SK-N-SH (cell line): Measurements from ENCODE around the gene METRNL. TPM values are rescaled to one million over a fixed set of nuclear protein-coding genes. Genes with fewer than 3 reads are reported as not detected.
A peak's percentile ranks its signal among the peaks of the same experiment; 100 is the strongest.
"Not testable (repeated sequence)": the region's sequence is repeated elsewhere in the genome, so short reads cannot be mapped to it uniquely, and the experiment has no call there.

Experiments
- CTCF ChIA-PET: fragments of 300-600, 350-600 bp; formaldehyde crosslinking; extraction: SDS; loops from one replicate; lab custom pipeline; 2021; lab: Yijun Ruan, JAX
- POLR2A ChIA-PET: fragments of 350-600 bp; sonication (Branson Sonifier 250); formaldehyde crosslinking; extraction: SDS; loops from one replicate; lab custom pipeline; 2020; ENCODE audit warnings: antibody characterized with exemption, inconsistent platforms; lab: Yijun Ruan, JAX
- DNase-seq: peaks from one replicate; pipeline ENCODE4 v3.0.0; 2012
- H2AFZ ChIP-seq: fragments of 200-600 bp; sonication (generic); 2 replicates; pipeline ENCODE4 v1.8.1; 2016; ENCODE audit warnings: antibody characterized with exemption, mild to moderate bottlenecking, low read depth
- H3F3A ChIP-seq: fragments of 200-600 bp; sonication (generic); replicated peaks from 2 replicates; pipeline ENCODE3; 2016; ENCODE audit warnings: antibody characterized with exemption, mild to moderate bottlenecking; ENCODE audit not compliant: insufficient read depth
- H3K27ac ChIP-seq, 2 experiments: fragments of 200-500 bp in 1 of 2; fragments of 200-600 bp in 1 of 2; sonication (Bioruptor generic) in 1 of 2; sonication (generic), shearing (Covaris generic) in 1 of 2; 2 replicates each; pipeline versions ENCODE4 v1.5.1 to v1.6.1; 2014 to 2016; ENCODE audit warnings: low read depth in 2 of 2, inconsistent platforms in 1 of 2, low read length in 1 of 2, mild to moderate bottlenecking in 1 of 2, mixed read lengths in 1 of 2
- H3K27me3 ChIP-seq: fragments of 200-600 bp; sonication (generic), shearing (Covaris generic); 2 replicates; pipeline ENCODE4 v1.6.1; 2016; ENCODE audit warnings: mixed run types; ENCODE audit not compliant: insufficient read depth
- H3K36me3 ChIP-seq, 2 experiments: fragments of 200-500 bp in 1 of 2; fragments of 200-600 bp in 1 of 2; sonication (Bioruptor generic) in 1 of 2; sonication (generic) in 1 of 2; replicated peaks in 1 of 2; 2 replicates each; pipeline versions ENCODE3 to v1.5.1; 2014 to 2016; ENCODE audit warnings: low read length in 1 of 2, mild to moderate bottlenecking in 1 of 2; ENCODE audit not compliant: insufficient read depth in 2 of 2, control insufficient read depth in 1 of 2
- H3K4me1 ChIP-seq, 2 experiments: fragments of 200-500 bp in 1 of 2; fragments of 200-600 bp in 1 of 2; sonication (Bioruptor generic) in 1 of 2; sonication (generic), shearing (Covaris generic) in 1 of 2; 2 replicates each; pipeline versions ENCODE4 v1.5.1 to v1.6.1; 2014 to 2016; ENCODE audit warnings: low read depth in 1 of 2, low read length in 1 of 2, mixed run types in 1 of 2; ENCODE audit not compliant: insufficient read depth in 2 of 2, control insufficient read depth in 1 of 2
- H3K4me2 ChIP-seq: fragments of 200-600 bp; sonication (generic), shearing (Covaris generic); 2 replicates; pipeline ENCODE4 v1.6.1; 2017; ENCODE audit warnings: mixed run types
- H3K4me3 ChIP-seq, 2 experiments: fragments of 200-500 bp in 1 of 2; fragments of 200-600 bp in 1 of 2; sonication (Bioruptor generic) in 1 of 2; sonication (generic), shearing (Covaris generic) in 1 of 2; 2 replicates each; pipeline versions ENCODE4 v1.5.1 to v1.8.1; 2014 to 2016; ENCODE audit warnings: low read depth in 2 of 2, inconsistent platforms in 1 of 2, low read length in 1 of 2, mild to moderate bottlenecking in 1 of 2, mixed read lengths in 1 of 2, moderate library complexity in 1 of 2
- H3K79me2 ChIP-seq: fragments of 200-600 bp; sonication (generic); 2 replicates; pipeline ENCODE4 v1.8.1; 2017; ENCODE audit warnings: mild to moderate bottlenecking; ENCODE audit not compliant: insufficient read depth
- H3K9ac ChIP-seq: fragments of 200-600 bp; sonication (generic); 2 replicates; pipeline ENCODE4 v1.6.1; 2017; ENCODE audit warnings: mixed run types
- H3K9me2 ChIP-seq: fragments of 200-600 bp; sonication (generic); 2 replicates; pipeline ENCODE4 v1.6.1; 2017; ENCODE audit warnings: mixed run types
- H3K9me3 ChIP-seq: fragments of 200-600 bp; sonication (generic); 2 replicates; pipeline ENCODE4 v1.6.1; 2017; ENCODE audit warnings: mixed run types, mild to moderate bottlenecking, moderate library complexity
- H4K20me1 ChIP-seq: fragments of 200-600 bp; sonication (generic); 2 replicates; pipeline ENCODE4 v1.6.1; 2017; ENCODE audit warnings: mild to moderate bottlenecking, mixed run types; ENCODE audit not compliant: insufficient read depth
- CHD2 ChIP-seq: fragments of 150-350 bp; IDR thresholded peaks from 2 replicates; pipeline ENCODE4 v1.6.1; 2018; ENCODE audit warnings: low read length; ENCODE audit not compliant: partially characterized antibody
- ELF1 ChIP-seq: IDR thresholded peaks from 2 replicates; pipeline ENCODE4 v1.4.0; 2012
- EP300 ChIP-seq, 2 experiments: IDR thresholded peaks; 2 replicates each; pipeline versions ENCODE4 v1.4.0 to v1.6.1; 2012; ENCODE audit warnings: borderline replicate concordance in 1 of 2, low read depth in 1 of 2, low read length in 1 of 2
- EZH2phosphoT487 ChIP-seq: fragments of 200-600 bp; sonication (generic); IDR thresholded peaks from 2 replicates; pipeline ENCODE4 v1.6.1; 2017; ENCODE audit warnings: low read depth, mixed run types, mild to moderate bottlenecking, antibody characterized with exemption, moderate library complexity, borderline replicate concordance
- FOXM1 ChIP-seq: IDR thresholded peaks from 2 replicates; pipeline ENCODE4 v1.4.0; 2012; ENCODE audit warnings: low read depth, mild to moderate bottlenecking
- GABPA ChIP-seq: IDR thresholded peaks from 2 replicates; pipeline ENCODE4 v1.4.0; 2012; ENCODE audit warnings: low read depth, mild to moderate bottlenecking
- GATA2 ChIP-seq: sonication (generic); formaldehyde crosslinking; IDR thresholded peaks from 2 replicates; pipeline ENCODE4 v1.5.0; 2020; ENCODE audit warnings: mild to moderate bottlenecking, missing genetic modification reagents
- MXI1 ChIP-seq: IDR thresholded peaks from 2 replicates; pipeline ENCODE4 v1.6.1; 2012; ENCODE audit warnings: mild to moderate bottlenecking, low read depth, low read length, improper control_type of control experiment
- NFIC ChIP-seq: IDR thresholded peaks from 2 replicates; pipeline ENCODE4 v1.4.0; 2012; ENCODE audit warnings: borderline replicate concordance
- NRF1 ChIP-seq: IDR thresholded peaks from 2 replicates; pipeline ENCODE4 v1.6.1; 2012; ENCODE audit warnings: low read depth, mild to moderate bottlenecking, low read length
- RFX5 ChIP-seq: IDR thresholded peaks from 2 replicates; pipeline ENCODE4 v1.6.1; 2012; ENCODE audit warnings: mild to moderate bottlenecking, improper control_type of control experiment, low read length
- SIN3A ChIP-seq: IDR thresholded peaks from 2 replicates; pipeline ENCODE4 v1.6.1; 2012; ENCODE audit warnings: low read depth, mild to moderate bottlenecking, low read length, moderate library complexity, borderline replicate concordance
- TAF1 ChIP-seq: IDR thresholded peaks from 2 replicates; pipeline ENCODE4 v1.6.1; 2012; ENCODE audit warnings: low read depth, mild to moderate bottlenecking, low read length, moderate library complexity, borderline replicate concordance
- TCF12 ChIP-seq: IDR thresholded peaks from 2 replicates; pipeline ENCODE4 v1.4.0; 2012
- WGBS: methylation state at CpG from one replicate; pipeline ENCODE4 v1.1.6; 2017; ENCODE audit warnings: low lambda C conversion rate; 5-methylcytosine and 5-hydroxymethylcytosine counted together
- polyA plus RNA-seq, 3 experiments: library from polyadenylated mRNA; depleted of rRNA; stranded (reverse); fragments of >200 nt; gene quantifications; 2 replicates each; pipeline ENCODE4 v1.2.3, GENCODE V29; 2012
- TF ChIP-seq, protein P1 (sequence below): fragments of 200-600 bp; sonication (generic); IDR thresholded peaks from 2 replicates; pipeline ENCODE4 v1.6.1; 2017; ENCODE audit warnings: antibody characterized with exemption, mild to moderate bottlenecking, moderate library complexity
- TF ChIP-seq, protein P2 (sequence below): fragments of 150-350 bp; IDR thresholded peaks from 2 replicates; pipeline ENCODE4 v1.6.1; 2016; ENCODE audit warnings: mild to moderate bottlenecking, low read depth, low read length

Gene METRNL
- polyA plus RNA-seq, 1 of the 3 experiments (the other 2 are of a cell fraction) = 75.5 TPM

GRCh38 chr17:83031321-83031945 is 48.0 kb upstream of the METRNL start (continued):
- TF ChIP-seq EP300 (IDR thresholded peaks at IDR 0.05; ENCODE audit: borderline replicate concordance in 1 of 2, low read depth in 1 of 2, low read length in 1 of 2) = no peak
- TF ChIP-seq, protein P1, sequence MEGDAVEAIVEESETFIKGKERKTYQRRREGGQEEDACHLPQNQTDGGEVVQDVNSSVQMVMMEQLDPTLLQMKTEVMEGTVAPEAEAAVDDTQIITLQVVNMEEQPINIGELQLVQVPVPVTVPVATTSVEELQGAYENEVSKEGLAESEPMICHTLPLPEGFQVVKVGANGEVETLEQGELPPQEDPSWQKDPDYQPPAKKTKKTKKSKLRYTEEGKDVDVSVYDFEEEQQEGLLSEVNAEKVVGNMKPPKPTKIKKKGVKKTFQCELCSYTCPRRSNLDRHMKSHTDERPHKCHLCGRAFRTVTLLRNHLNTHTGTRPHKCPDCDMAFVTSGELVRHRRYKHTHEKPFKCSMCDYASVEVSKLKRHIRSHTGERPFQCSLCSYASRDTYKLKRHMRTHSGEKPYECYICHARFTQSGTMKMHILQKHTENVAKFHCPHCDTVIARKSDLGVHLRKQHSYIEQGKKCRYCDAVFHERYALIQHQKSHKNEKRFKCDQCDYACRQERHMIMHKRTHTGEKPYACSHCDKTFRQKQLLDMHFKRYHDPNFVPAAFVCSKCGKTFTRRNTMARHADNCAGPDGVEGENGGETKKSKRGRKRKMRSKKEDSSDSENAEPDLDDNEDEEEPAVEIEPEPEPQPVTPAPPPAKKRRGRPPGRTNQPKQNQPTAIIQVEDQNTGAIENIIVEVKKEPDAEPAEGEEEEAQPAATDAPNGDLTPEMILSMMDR = no peak
- no peak for TF ChIP-seq SIN3A
- no peak for TF ChIP-seq TAF1
- no peak for TF ChIP-seq TCF12
- TF ChIP-seq, all 33 proteins: peak for 0

DNA sequence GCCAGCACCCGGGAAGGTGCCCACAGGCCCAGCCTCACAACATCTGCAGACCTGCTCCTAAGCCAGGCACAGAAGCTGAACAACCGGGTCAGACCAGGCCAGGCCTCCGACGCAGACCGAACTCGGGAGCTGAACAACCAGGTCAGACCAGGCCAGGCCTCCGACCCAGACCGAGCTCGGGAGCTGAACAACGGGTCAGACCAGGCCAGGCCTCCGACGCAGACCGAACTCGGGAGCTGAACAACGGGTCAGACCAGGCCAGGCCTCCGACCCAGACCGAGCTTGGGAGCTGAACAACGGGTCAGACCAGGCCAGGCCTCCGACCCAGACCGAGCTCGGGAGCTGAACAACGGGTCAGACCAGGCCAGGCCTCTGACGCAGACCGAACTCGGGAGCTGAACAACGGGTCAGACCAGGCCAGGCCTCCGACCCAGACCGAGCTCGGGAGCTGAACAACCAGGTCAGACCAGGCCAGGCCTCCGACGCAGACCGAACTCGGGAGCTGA is 47.4 kb upstream of the METRNL start:
- CTCF ChIA-PET, POLR2A ChIA-PET: not testable (repeated sequence)

GRCh38 chr17:83032781-83033180 is 46.6 kb upstream of the METRNL start:
- Histone ChIP-seq H3K27ac (no peak overlapping the region), H3K9me2 (no peaks in the 10 kb centered on the region), H2AFZ (no peak overlapping the region), H3K4me2 (no peak overlapping the region), H4K20me1 (no peaks in the 10 kb centered on the region), H3K36me3 (peaks cover 23 to 30% of the 10 kb centered on the region in 2 experiments), H3K9me3 (no peaks in the 10 kb centered on the region), H3F3A (no peaks in the 10 kb centered on the region), H3K9ac (no peak overlapping the region), H3K4me1 (no peaks in the 10 kb centered on the region), H3K4me3 (no peak overlapping the region), H3K79me2 (no peaks in the 10 kb centered on the region), H3K27me3 (no peaks in the 10 kb centered on the region)
- POLR2A ChIA-PET = no interaction called here
- no peak for TF ChIP-seq NFIC
- TF ChIP-seq NRF1 = no peak
- WGBS = 95% methylated on average over 18 of the region's 18 CpGs
- DNase-seq = peak; percentile 27
- CTCF ChIA-PET = no interaction called here

More for the DNA sequence above, 47.4 kb upstream of the METRNL start:
- H3K79me2 ChIP-seq, H3K9ac ChIP-seq, DNase-seq, H2AFZ ChIP-seq, H3F3A ChIP-seq, H3K9me3 ChIP-seq, H3K4me3 ChIP-seq, H3K9me2 ChIP-seq, H3K4me1 ChIP-seq, H3K27me3 ChIP-seq, H4K20me1 ChIP-seq, H3K4me2 ChIP-seq, H3K27ac ChIP-seq: not testable (repeated sequence)
- 89% methylated on average over 21 of the region's 33 CpGs for WGBS
- H3K36me3 ChIP-seq = peaks cover 16 to 25% of the 10 kb centered on the region in 2 experiments

DNA sequence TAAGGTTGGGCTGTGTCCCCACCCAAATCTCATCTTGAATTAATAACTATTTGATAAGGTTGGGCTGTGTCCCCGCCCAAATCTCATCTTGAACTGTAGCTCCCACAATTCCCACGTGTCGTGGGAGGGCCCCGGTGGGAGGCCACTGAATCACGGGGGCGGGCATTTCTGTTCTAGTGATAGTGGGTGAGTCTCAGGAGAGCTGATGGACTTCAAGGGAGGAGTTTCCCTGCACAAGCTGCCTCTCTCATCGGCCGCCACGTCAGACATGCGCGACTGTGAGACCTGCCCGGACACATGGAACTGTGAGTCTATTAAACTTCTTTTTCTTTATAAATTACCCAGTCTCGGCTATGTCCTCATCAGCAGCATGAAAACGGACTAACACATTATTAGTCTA is 44.9 kb upstream of the METRNL start:
- Histone ChIP-seq H3K9ac (no peak overlapping the region), H3K27me3 (no peaks in the 10 kb centered on the region), H3K36me3 (peaks cover 23 to 36% of the 10 kb centered on the region in 2 experiments), H3K79me2 (no peaks in the 10 kb centered on the region), H3K4me1 (no peaks in the 10 kb centered on the region), H3F3A (no peaks in the 10 kb centered on the region), H4K20me1 (no peaks in the 10 kb centered on the region), H3K4me3 (no peak overlapping the region), H3K9me2 (no peaks in the 10 kb centered on the region), H2AFZ (no peak overlapping the region), H3K4me2 (no peak overlapping the region), H3K9me3 (no peaks in the 10 kb centered on the region), H3K27ac (no peak overlapping the region)
- ChIA-PET POLR2A (no interaction called here), CTCF (interaction anchor here (0.6 kb wide), 1 partner anchor 57 kb away, joined by 3 read pairs; no protein-coding TSS in a partner anchor)
- DNase-seq = no peak
- WGBS = 83% methylated on average over 14 of the region's 14 CpGs
- no peak for TF ChIP-seq ELF1
- no peak for TF ChIP-seq CHD2
- no peak for TF ChIP-seq TCF12
- no peak for TF ChIP-seq FOXM1
- TF ChIP-seq, protein P2, sequence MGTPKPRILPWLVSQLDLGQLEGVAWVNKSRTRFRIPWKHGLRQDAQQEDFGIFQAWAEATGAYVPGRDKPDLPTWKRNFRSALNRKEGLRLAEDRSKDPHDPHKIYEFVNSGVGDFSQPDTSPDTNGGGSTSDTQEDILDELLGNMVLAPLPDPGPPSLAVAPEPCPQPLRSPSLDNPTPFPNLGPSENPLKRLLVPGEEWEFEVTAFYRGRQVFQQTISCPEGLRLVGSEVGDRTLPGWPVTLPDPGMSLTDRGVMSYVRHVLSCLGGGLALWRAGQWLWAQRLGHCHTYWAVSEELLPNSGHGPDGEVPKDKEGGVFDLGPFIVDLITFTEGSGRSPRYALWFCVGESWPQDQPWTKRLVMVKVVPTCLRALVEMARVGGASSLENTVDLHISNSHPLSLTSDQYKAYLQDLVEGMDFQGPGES = no peak
- TF ChIP-seq GATA2 (CRISPR knock-in tag) = no peak
- no peak for TF ChIP-seq EZH2phosphoT487
- TF ChIP-seq SIN3A = no peak
- TF ChIP-seq MXI1 = no peak
- TF ChIP-seq RFX5 = no peak
- TF ChIP-seq GABPA = no peak
